Measurements from ENCODE around the gene LCMT1. TPM values are rescaled to one million over a fixed set of nuclear protein-coding genes. Genes with fewer than 3 reads are reported as not detected.

LCMT1 gene
- total RNA-seq, 3 donors from 2014 or later = 26.9 to 38.3 (median 30.4) TPM

GRCh38 chr16:25224731-25225319 lies 113.3 kb downstream of the LCMT1 start:
- Histone ChIP-seq H3K9me3 (no peaks in the 10 kb centered on the region), H3K27ac (no peak overlapping the region), H3K27me3 (no peaks in the 10 kb centered on the region), H3K4me3 (no peak overlapping the region), H3K36me3 (no peaks in the 10 kb centered on the region), H3K4me1 (no peaks in the 10 kb centered on the region)
- DNase-seq (ENCODE audit: low spot score in 2 of 2) = no peak
- no peak for TF ChIP-seq POLR2AphosphoS5 (IDR thresholded peaks at IDR 0.05)
- no peak for TF ChIP-seq CTCF (IDR thresholded peaks at IDR 0.05)
- TF ChIP-seq POLR2A (IDR thresholded peaks at IDR 0.05) = no peak
- intact Hi-C loops (cut with DNase I; ENCODE audit: low total_unique reads) = loop anchor here (10.0 kb wide), 1 partner anchor 160 kb away; no protein-coding TSS in a partner anchor

Other genes with a start within 250 kb of the LCMT1 start
- gene ARHGAP17, start 96.4 kb upstream of the LCMT1 start, total RNA-seq = 10 to 100 TPM; 40.8 to 43.6 (median 43.6) TPM
- 1 to 10 TPM in 1 of 3 donors, not detected in 2; 2.9 TPM for gene AQP8, start 105.2 kb downstream of the LCMT1 start, total RNA-seq
- 1 to 10 TPM; 3.9 to 5.0 (median 4.6) TPM for gene ZKSCAN2, start 146.1 kb downstream of the LCMT1 start, total RNA-seq

Data from breast epithelium (tissue), 4 donors.